Activated T-helper 1 cell treated with anti-CD3 and anti-CD28 coated beads, Interleukin-2, amount 50 U/mL, for 16 hours (primary cell): ENCODE results near the gene PXN.

Experiments used
- DNase-seq, 2 donors: peaks; one replicate each; pipeline ENCODE4 v3.0.0-alpha.2; 2020; ENCODE audit warnings: low read depth in 1 of 2, low spot score in 1 of 2

PXN gene

GRCh38 chr12:120265473-120266179 is at the start of gene PXN:
Gene PXN (minus strand): TSS chr12:120265730. CDS start chr12:120265629, 101 bp downstream.
- peak; percentile 88 to 93 for DNase-seq

GRCh38 chr12:120314220-120314619 is 48.7 kb upstream of the PXN start:
- DNase-seq: no peak

- peak; percentile 68 to 76 for DNase-seq
Measured at GRCh38 chr12:120301962-120302815, 36.7 kb upstream of the PXN start, which contains the start of gene SIRT4. Gene SIRT4 (plus strand): TSS chr12:120302321. CDS start chr12:120303562, 1,241 bp downstream.

GRCh38 chr12:120292661-120293531 is 27.4 kb upstream of the PXN start, which contains the start of gene RNU4-1:
Gene RNU4-1 (minus strand): TSS chr12:120293237.
- DNase-seq: peak; percentile 24 to 61

GRCh38 chr12:120292411-120292660 is 26.8 kb upstream of the PXN start:
- DNase-seq: no peak

- DNase-seq: peak in 1 of 2 donors; percentile 11
Measured at GRCh38 chr12:120290609-120291305, 25.2 kb upstream of the PXN start.

GRCh38 chr12:120287491-120287890 is 22.0 kb upstream of the PXN start:
- DNase-seq: no peak

GRCh38 chr12:120286768-120287490 is 21.4 kb upstream of the PXN start:
- DNase-seq: no peak

GRCh38 chr12:120284381-120284780 is 18.9 kb upstream of the PXN start:
- no peak for DNase-seq

GRCh38 chr12:120283318-120283717 is 17.8 kb upstream of the PXN start:
- DNase-seq: no peak

GRCh38 chr12:120278137-120279069 is 12.9 kb upstream of the PXN start:
- no peak for DNase-seq

- DNase-seq: no peak
Measured at GRCh38 chr12:120276734-120277133, 11.2 kb upstream of the PXN start.

GRCh38 chr12:120267736-120268135 is 2.2 kb upstream of the PXN start:
- DNase-seq: no peak

- DNase-seq: no peak
Measured at GRCh38 chr12:120266180-120266870, 795 bp upstream of the PXN start.

- no peak for DNase-seq
Measured at GRCh38 chr12:120264904-120265472, 542 bp downstream of the PXN start.

GRCh38 chr12:120264086-120264903 is 1.2 kb downstream of the PXN start:
- DNase-seq: no peak

- DNase-seq: no peak
Measured at GRCh38 chr12:120263748-120264085, 1.8 kb downstream of the PXN start.
